GM21717 (cell line): ENCODE measurements around the gene FXYD2.

Source experiments
- ATAC-seq: cut with Tn5 transposase; IDR thresholded peaks from one replicate; pipeline ENCODE4 v1.9.1; 2021; ENCODE audit warnings: mild to moderate bottlenecking, moderate library complexity; ENCODE audit not compliant: unreplicated experiment

The FXYD2 gene

DNA sequence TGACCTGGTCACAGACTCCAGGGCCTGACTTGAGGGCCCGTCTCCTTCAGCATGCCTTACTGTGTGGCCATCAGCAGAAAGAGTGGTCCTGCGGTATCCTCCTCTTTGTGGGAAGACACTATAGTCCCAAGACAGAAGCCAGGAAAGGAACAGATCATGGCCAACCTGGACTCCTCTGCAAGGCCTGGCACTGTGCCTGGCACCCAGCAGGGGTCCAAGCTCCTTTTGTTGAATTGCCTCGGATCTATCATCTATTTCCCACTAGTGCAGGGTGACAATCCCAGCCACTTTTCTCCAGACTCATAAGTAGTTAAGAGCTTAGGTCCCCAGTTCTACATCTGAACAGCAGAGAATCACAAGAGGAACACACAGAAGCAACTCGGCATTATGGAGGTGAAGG, 54.5 kb downstream of the FXYD2 start:
- no peak for ATAC-seq
